ENCODE results near the gene QARS1. TPM values are rescaled to one million over a fixed set of nuclear protein-coding genes. Genes with fewer than 3 reads are reported as not detected.

The QARS1 gene
- total and polyA plus RNA-seq, 2 experiments from 2014 or later: 173 to 373 TPM

GRCh38 chr3:49076646-49077045 lies 27.9 kb downstream of the QARS1 start:
- Mint-ChIP-seq H3K27me3 (ENCODE audit: insufficient read depth, low read depth, poor library complexity) (peaks cover 1% of the 10 kb centered on the region), H3K4me1 (peaks cover 2% of the 10 kb centered on the region; the same call in 1 of the 3 replicates), H3K36me3 (ENCODE audit: low read depth) (peaks cover 61% of the 10 kb centered on the region), H3K4me3 (no peak overlapping the region), H3K27ac (no peak overlapping the region), H3K9me3 (no peaks in the 10 kb centered on the region)
- Histone ChIP-seq H3F3A (replicated peaks; ENCODE audit: low read depth) (no peaks in the 10 kb centered on the region), H3K79me2 (replicated peaks; ENCODE audit: insufficient read depth) (peaks cover 86% of the 10 kb centered on the region), H3K27ac (ENCODE audit: low read depth) (0 out of 2 replicates have a peak overlapping the region, but pooled peaks have one; percentile 69), H3K27me3 (ENCODE audit: insufficient read depth) (no peaks in the 10 kb centered on the region), H4K20me1 (replicated peaks; ENCODE audit: insufficient read depth) (peaks cover 35% of the 10 kb centered on the region), H2AFZ (no peak overlapping the region), H3K4me3 (no peak overlapping the region), H3K9me2 (ENCODE audit: insufficient read depth) (no peaks in the 10 kb centered on the region), H3K4me1 (ENCODE audit: insufficient read depth) (no peaks in the 10 kb centered on the region), H3K36me3 (ENCODE audit: insufficient read depth) (peaks cover 46% of the 10 kb centered on the region), H3K4me2 (no peak overlapping the region)
- ATAC-seq (no peak), DNase-seq (ENCODE audit: low spot score) (no peak)
- TF ChIP-seq ZNF462 (CRISPR knock-in tag; IDR thresholded peaks at IDR 0.05) (no peak), STAT1 (IDR thresholded peaks at IDR 0.05; ENCODE audit: unreplicated experiment) (no peak), CREB1 (CRISPR knock-in tag; IDR thresholded peaks at IDR 0.05; ENCODE audit: low read depth) (no peak), POLR2AphosphoS5 (IDR thresholded peaks at IDR 0.05; ENCODE audit: low read depth) (no peak), EZH2phosphoT487 (IDR thresholded peaks at IDR 0.05; ENCODE audit: unreplicated experiment) (no peak), ZNF331 (CRISPR knock-in tag; IDR thresholded peaks at IDR 0.05; ENCODE audit: low read depth) (no peak), NANOG (IDR thresholded peaks at IDR 0.05; ENCODE audit: borderline replicate concordance) (no peak)

- H2AFZ ChIP-seq: no peak overlapping the region
- no peaks in the 10 kb centered on the region for H3K9me3 Mint-ChIP-seq
- no peaks in the 10 kb centered on the region for H3K4me1 ChIP-seq (ENCODE audit: insufficient read depth)
- H3F3A ChIP-seq (replicated peaks; ENCODE audit: low read depth): no peaks in the 10 kb centered on the region
- DNase-seq (ENCODE audit: low spot score) (peak; percentile 6), ATAC-seq (no peak)
- no peaks in the 10 kb centered on the region for H3K27me3 ChIP-seq (ENCODE audit: insufficient read depth)
- H3K27me3 Mint-ChIP-seq (ENCODE audit: insufficient read depth, low read depth, poor library complexity): peaks cover 1% of the 10 kb centered on the region
- peaks cover 46% of the 10 kb centered on the region for H3K36me3 ChIP-seq (ENCODE audit: insufficient read depth)
- peaks cover 81% of the 10 kb centered on the region for H3K79me2 ChIP-seq (replicated peaks; ENCODE audit: insufficient read depth)
- H3K4me2 ChIP-seq: no peak overlapping the region
- peaks cover 34% of the 10 kb centered on the region for H4K20me1 ChIP-seq (replicated peaks; ENCODE audit: insufficient read depth)
- H3K36me3 Mint-ChIP-seq (ENCODE audit: low read depth): peaks cover 66% of the 10 kb centered on the region
- no peak overlapping the region for H3K4me3 Mint-ChIP-seq
- H3K4me3 ChIP-seq: no peak overlapping the region
- H3K4me1 Mint-ChIP-seq: peaks cover 2% of the 10 kb centered on the region; the same call in 1 of the 3 replicates
- no peak overlapping the region for H3K27ac Mint-ChIP-seq
- no peak overlapping the region for H3K27ac ChIP-seq (ENCODE audit: low read depth)
- H3K9me2 ChIP-seq (ENCODE audit: insufficient read depth): no peaks in the 10 kb centered on the region
- TF ChIP-seq NANOG (IDR thresholded peaks at IDR 0.05; ENCODE audit: borderline replicate concordance) (no peak), ZNF462 (CRISPR knock-in tag; IDR thresholded peaks at IDR 0.05) (no peak), STAT1 (IDR thresholded peaks at IDR 0.05; ENCODE audit: unreplicated experiment) (no peak)
Observed at GRCh38 chr3:49076116-49076515, 28.4 kb downstream of the QARS1 start.
